T-cell (primary cell): ENCODE measurements around the gene KCNK5. TPM values are rescaled to one million over a fixed set of nuclear protein-coding genes. Genes with fewer than 3 reads are reported as not detected.

ENCODE experiments used
- ATAC-seq, 4 experiments: fragments of 200-7000 bp in 3 of 4; fragments of 150-1000 bp in 1 of 4; cut with Tn5 transposase; replicated peaks in 1 of 4; 1 replicate in 3 of 4; 2 replicates in 1 of 4; pipeline ENCODE4 v1.10.0; 2021; ENCODE audit warnings: moderate library complexity in 3 of 4, mild to moderate bottlenecking in 2 of 4, moderate number of reproducible peaks in 1 of 4
- CTCF ChIA-PET, 2 donors: fragments of 300-600 bp; sonication (Branson Sonifier 250); formaldehyde crosslinking; loops; one replicate each; lab custom pipeline; 2022; ENCODE audit warnings: antibody characterized with exemption in 2 of 2; lab: Charles Lee
- POLR2A ChIA-PET, 2 donors: fragments of 300-600 bp; sonication (Branson Sonifier 250); formaldehyde crosslinking; loops; one replicate each; lab custom pipeline; 2022; ENCODE audit warnings: antibody characterized with exemption in 2 of 2; lab: Charles Lee
- DNase-seq, 35 experiments: peaks; one replicate each; pipeline versions ENCODE4 v3.0.0 to v3.0.0-alpha.2; 2013 to 2023
- H3K27ac ChIP-seq: one replicate; pipeline ENCODE4 v1.5.1; 2013; ENCODE audit warnings: low read length
- H3K27me3 ChIP-seq, 2 experiments: replicated peaks in 1 of 2; 1 replicate in 1 of 2; 2 replicates in 1 of 2; pipeline versions ENCODE4 v1.6.1 to v1.7.0; 2013; ENCODE audit warnings: low read length in 1 of 2, mixed read lengths in 1 of 2; ENCODE audit not compliant: control insufficient read depth in 2 of 2, insufficient read depth in 2 of 2; ENCODE audit errors: extremely low read depth in 1 of 2
- H3K36me3 ChIP-seq, 2 donors: 1 replicate in 1 of 2; 2 replicates in 1 of 2; pipeline versions ENCODE4 v1.6.1 to v1.7.0; 2013; ENCODE audit warnings: low read length in 1 of 2; ENCODE audit not compliant: control insufficient read depth in 2 of 2, insufficient read depth in 1 of 2; ENCODE audit errors: extremely low read depth in 1 of 2
- H3K4me1 ChIP-seq, 2 experiments: 1 replicate in 1 of 2; 2 replicates in 1 of 2; pipeline versions ENCODE4 v1.6.1 to v1.7.0; 2013; ENCODE audit warnings: low read length in 2 of 2, mixed read lengths in 1 of 2; ENCODE audit not compliant: insufficient read depth in 2 of 2, control insufficient read depth in 1 of 2; ENCODE audit errors: extremely low read depth in 1 of 2
- H3K4me3 ChIP-seq, 2 donors: 1 replicate in 1 of 2; 2 replicates in 1 of 2; pipeline versions ENCODE4 v1.5.1 to v1.7.0; 2013; ENCODE audit warnings: mild to moderate bottlenecking in 2 of 2, low read length in 1 of 2, moderate library complexity in 1 of 2; ENCODE audit not compliant: control insufficient read depth in 1 of 2; ENCODE audit errors: extremely low read depth in 1 of 2
- H3K9me3 ChIP-seq: 2 replicates; pipeline ENCODE4 v1.7.0; 2013
- H3K27ac Mint-ChIP-seq, 2 donors: one replicate each; pipeline ENCODE4 v1.8.0; 2020 to 2021; ENCODE audit warnings: mild to moderate bottlenecking in 2 of 2, mixed read lengths in 2 of 2
- H3K27me3 Mint-ChIP-seq, 2 donors: one replicate each; pipeline ENCODE4 v1.8.0; 2021 to 2022; ENCODE audit warnings: mixed read lengths in 2 of 2
- H3K36me3 Mint-ChIP-seq: one replicate; pipeline ENCODE4 v1.8.0; 2021; ENCODE audit warnings: mixed read lengths
- H3K4me1 Mint-ChIP-seq, 3 donors: one replicate each; pipeline ENCODE4 v1.8.0; 2020 to 2022; ENCODE audit warnings: mixed read lengths in 3 of 3, mild to moderate bottlenecking in 1 of 3
- H3K4me3 Mint-ChIP-seq, 3 donors: one replicate each; pipeline ENCODE4 v1.8.0; 2020 to 2022; ENCODE audit warnings: mild to moderate bottlenecking in 3 of 3, mixed read lengths in 3 of 3, moderate library complexity in 3 of 3
- H3K9me3 Mint-ChIP-seq, 3 donors: one replicate each; pipeline ENCODE4 v1.8.0; 2020 to 2022; ENCODE audit warnings: mixed read lengths in 3 of 3
- WGBS: methylation state at CpG from one replicate; pipeline ENCODE4 v1.1.5; 2013; ENCODE audit warnings: missing lambda C conversion rate; ENCODE audit not compliant: insufficient coverage; 5-methylcytosine and 5-hydroxymethylcytosine counted together
- total RNA-seq, 35 experiments: library from RNA in 6 of 35; stranded (reverse) in 6 of 35; fragments of 120-200 nt in 1 of 35; gene quantifications; one replicate each; pipeline versions ENCODE4 v1.2.1 to v1.2.4 and lab custom pipeline; 2013 to 2026

The KCNK5 gene
- total RNA-seq, 5 donors from 2014 or later (not counting 1 experiment from before 2014, with no cell fraction given) = 0.60 to 1.1 (median 0.93) TPM

- DNase-seq (no peak), ATAC-seq (no peak)
- Histone ChIP-seq H3K27ac (no peak overlapping the region), H3K36me3 (no peaks in the 10 kb centered on the region), H3K27me3 (no peaks in the 10 kb centered on the region), H3K4me1 (no peaks in the 10 kb centered on the region), H3K4me3 (no peak overlapping the region), H3K9me3 (no peaks in the 10 kb centered on the region)
- Mint-ChIP-seq H3K27ac (no peak overlapping the region), H3K36me3 (no peaks in the 10 kb centered on the region), H3K27me3 (peaks cover 0 to 1% of the 10 kb centered on the region in 2 donors), H3K4me3 (no peak overlapping the region), H3K9me3 (no peaks in the 10 kb centered on the region), H3K4me1 (no peaks in the 10 kb centered on the region)
- ChIA-PET CTCF (no interaction called here), POLR2A (no interaction called here)
- WGBS = no CpG with 5 or more reads among the region's 3 CpGs
These were observed 39.4 kb upstream of the KCNK5 start for GRCh38 chr6:39268721-39269120.

DNA sequence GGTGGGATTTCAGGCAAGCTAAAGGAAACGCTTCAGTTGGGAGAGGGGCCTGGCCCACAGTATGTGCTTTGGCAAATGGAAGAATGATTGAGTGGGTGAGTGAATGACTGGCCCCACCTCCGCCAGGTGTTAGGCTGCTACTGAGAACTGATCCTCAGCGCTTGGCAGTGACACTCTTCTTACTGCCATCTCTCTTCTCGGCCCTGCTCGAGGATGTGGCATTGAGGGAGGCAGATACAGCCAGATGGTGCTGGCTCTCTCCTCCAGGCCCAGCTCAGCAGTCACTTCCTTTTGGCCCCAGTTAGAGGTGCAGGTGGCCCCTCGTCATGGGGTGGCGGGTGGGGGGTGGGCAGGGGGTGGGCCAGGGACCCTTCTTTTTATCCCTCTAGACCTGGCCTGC lies 38.9 kb upstream of the KCNK5 start:
- Mint-ChIP-seq H3K27ac (no peak overlapping the region), H3K36me3 (no peaks in the 10 kb centered on the region), H3K27me3 (no peaks in the 10 kb centered on the region), H3K9me3 (no peaks in the 10 kb centered on the region), H3K4me1 (no peaks in the 10 kb centered on the region), H3K4me3 (no peak overlapping the region)
- DNase-seq (no peak), ATAC-seq (no peak)
- WGBS = 40% methylated on average over 1 of the region's 7 CpGs
- CTCF ChIA-PET = no interaction called here
- no peak overlapping the region for H3K4me3 ChIP-seq
- H3K9me3 ChIP-seq = no peaks in the 10 kb centered on the region
- no peaks in the 10 kb centered on the region for H3K4me1 ChIP-seq
- H3K36me3 ChIP-seq = no peaks in the 10 kb centered on the region
- POLR2A ChIA-PET = no interaction called here
- H3K27me3 ChIP-seq = no peaks in the 10 kb centered on the region
- no peak overlapping the region for H3K27ac ChIP-seq

DNA sequence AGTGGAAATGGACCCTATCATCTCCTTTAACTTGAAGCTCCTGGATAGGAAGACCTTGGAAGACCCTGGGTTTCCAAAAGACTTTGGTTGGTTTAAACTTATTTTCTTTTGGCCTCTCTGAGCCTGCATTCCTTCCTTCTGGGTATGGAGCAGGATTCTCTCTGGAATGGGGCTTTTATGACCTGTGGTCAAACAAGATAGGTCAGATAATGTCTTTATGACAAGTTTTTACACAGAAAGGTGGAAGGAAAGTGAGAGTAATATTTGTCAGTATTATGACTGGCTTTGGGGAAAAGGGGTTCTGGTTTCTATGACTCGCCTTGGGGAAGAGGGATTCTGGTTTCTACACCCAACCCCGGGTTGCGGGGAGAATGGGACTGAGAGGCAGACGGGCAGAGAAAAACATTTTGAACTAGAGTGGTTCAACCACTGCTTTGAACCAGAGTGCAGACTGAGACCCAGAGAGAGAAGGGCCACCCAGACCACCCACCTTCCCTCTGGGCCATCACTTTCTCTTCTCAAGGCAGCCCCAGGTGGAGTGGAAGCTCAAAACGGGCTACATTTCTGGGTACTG lies 37.6 kb upstream of the KCNK5 start:
- no peak overlapping the region for H3K27ac Mint-ChIP-seq
- ATAC-seq (no peak), DNase-seq (no peak)
- H3K4me1 Mint-ChIP-seq = no peaks in the 10 kb centered on the region
- peaks cover 0 to 5% of the 10 kb centered on the region in 2 experiments for H3K27me3 ChIP-seq
- H3K27ac ChIP-seq = no peak overlapping the region
- H3K9me3 Mint-ChIP-seq = no peaks in the 10 kb centered on the region
- WGBS = 83% methylated on average over 1 of the region's 5 CpGs
- H3K36me3 ChIP-seq = no peaks in the 10 kb centered on the region
- no peaks in the 10 kb centered on the region for H3K9me3 ChIP-seq
- no peak overlapping the region for H3K4me3 ChIP-seq
- ChIA-PET POLR2A (no interaction called here), CTCF (no interaction called here)
- no peak overlapping the region for H3K4me3 Mint-ChIP-seq
- H3K27me3 Mint-ChIP-seq = peaks cover 1 to 4% of the 10 kb centered on the region in 2 donors
- H3K36me3 Mint-ChIP-seq = no peaks in the 10 kb centered on the region
- H3K4me1 ChIP-seq = no peaks in the 10 kb centered on the region

DNA sequence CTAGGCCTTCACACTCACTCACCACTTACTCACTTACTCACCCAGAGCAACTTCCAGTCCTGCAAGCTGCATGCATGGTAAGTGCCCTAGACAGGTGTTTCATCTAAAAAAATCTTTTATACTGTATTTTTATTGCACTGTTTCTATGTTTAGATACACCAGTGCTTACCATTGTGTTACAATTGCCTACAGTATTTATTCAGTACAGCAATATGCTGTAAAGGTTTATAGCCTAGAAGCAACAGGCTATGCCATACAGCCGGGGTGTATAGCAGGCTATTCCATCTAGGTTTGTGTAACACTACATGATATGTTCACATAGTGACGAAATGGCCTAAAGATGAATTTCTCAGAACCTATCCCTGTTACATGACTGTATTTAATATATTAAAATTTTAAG lies 37.1 kb upstream of the KCNK5 start:
- WGBS = no CpG with 5 or more reads among the region's 2 CpGs
- H3K9me3 Mint-ChIP-seq = no peaks in the 10 kb centered on the region
- no peak overlapping the region for H3K27ac Mint-ChIP-seq

GRCh38 chr6:39263303-39264037 lies 34.2 kb upstream of the KCNK5 start:
- ChIA-PET CTCF (interaction anchor here in 1 of 2 donors (1.0 kb wide), 1 partner anchor 42 kb away, joined by 3 read pairs; no protein-coding TSS in a partner anchor), POLR2A (no interaction called here)
- no CpG with 5 or more reads among the region's 5 CpGs for WGBS
- Histone ChIP-seq H3K4me1 (no peaks in the 10 kb centered on the region), H3K9me3 (no peaks in the 10 kb centered on the region), H3K27ac (no peak overlapping the region), H3K4me3 (no peak overlapping the region), H3K27me3 (peaks cover 0 to 20% of the 10 kb centered on the region in 2 experiments), H3K36me3 (no peaks in the 10 kb centered on the region)
- DNase-seq = no peak
- ATAC-seq = no peak
- Mint-ChIP-seq H3K9me3 (no peaks in the 10 kb centered on the region), H3K27ac (no peak overlapping the region), H3K27me3 (peaks cover 5 to 18% of the 10 kb centered on the region in 2 donors), H3K4me1 (no peaks in the 10 kb centered on the region), H3K36me3 (no peaks in the 10 kb centered on the region), H3K4me3 (no peak overlapping the region)

More for the DNA sequence above, 37.1 kb upstream of the KCNK5 start:
- ATAC-seq (no peak), DNase-seq (no peak)
- Histone ChIP-seq H3K27ac (no peak overlapping the region), H3K4me1 (no peaks in the 10 kb centered on the region), H3K9me3 (no peaks in the 10 kb centered on the region), H3K4me3 (no peak overlapping the region), H3K36me3 (no peaks in the 10 kb centered on the region), H3K27me3 (peaks cover 0 to 10% of the 10 kb centered on the region in 2 experiments)
- Mint-ChIP-seq H3K36me3 (no peaks in the 10 kb centered on the region), H3K4me1 (no peaks in the 10 kb centered on the region), H3K27me3 (peaks cover 5 to 6% of the 10 kb centered on the region in 2 donors), H3K4me3 (no peak overlapping the region)
- POLR2A ChIA-PET = no interaction called here
- CTCF ChIA-PET = no interaction called here

DNA sequence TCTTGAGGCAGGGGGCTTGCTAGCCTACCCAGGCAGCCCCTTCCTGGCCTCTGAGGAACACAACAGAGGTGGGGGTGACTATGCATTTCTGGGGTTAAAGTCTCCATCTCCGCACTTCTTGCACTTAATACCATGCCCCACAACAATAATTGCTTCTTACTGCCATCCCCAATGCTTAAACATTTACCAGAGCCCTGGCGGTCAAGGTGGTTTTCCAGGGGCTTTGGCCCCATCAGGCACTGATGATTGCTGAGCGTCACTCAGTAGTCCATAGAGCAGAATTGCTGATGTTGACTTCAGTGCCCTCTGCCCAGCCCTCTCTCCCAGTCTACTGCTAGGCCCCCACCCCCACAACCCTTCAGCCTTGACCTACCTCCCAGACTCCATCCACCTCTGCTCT lies 32.5 kb upstream of the KCNK5 start:
- H3K4me1 Mint-ChIP-seq = no peaks in the 10 kb centered on the region
- 91% methylated on average over 2 of the region's 3 CpGs for WGBS
- no peak overlapping the region for H3K27ac Mint-ChIP-seq
- peaks cover 5 to 21% of the 10 kb centered on the region in 2 donors for H3K27me3 Mint-ChIP-seq
- ATAC-seq = no peak
- no peaks in the 10 kb centered on the region for H3K36me3 Mint-ChIP-seq
- no peak overlapping the region for H3K4me3 ChIP-seq
- H3K36me3 ChIP-seq = no peaks in the 10 kb centered on the region
- ChIA-PET CTCF (no interaction called here), POLR2A (no interaction called here)
- H3K9me3 ChIP-seq = no peaks in the 10 kb centered on the region
- H3K4me3 Mint-ChIP-seq = no peak overlapping the region
- H3K27me3 ChIP-seq = peaks cover 0 to 24% of the 10 kb centered on the region in 2 experiments
- no peak overlapping the region for H3K27ac ChIP-seq
- DNase-seq = no peak
- H3K4me1 ChIP-seq = no peaks in the 10 kb centered on the region
- H3K9me3 Mint-ChIP-seq = no peaks in the 10 kb centered on the region
